ENCODE results near the gene ABTB2.

The ABTB2 gene

GRCh38 chr11:34359548-34359891 lies 1.7 kb upstream of the ABTB2 start:
- DNase-seq, result no peak

GRCh38 chr11:34358728-34359547 lies 1.1 kb upstream of the ABTB2 start:
- DNase-seq, result peak; percentile 81

- no peak for DNase-seq
These were observed 483 bp upstream of the ABTB2 start for GRCh38 chr11:34358258-34358727.

- peak; percentile 66 for DNase-seq
These were observed 703 bp downstream of the ABTB2 start for GRCh38 chr11:34356913-34357700.

GRCh38 chr11:34356576-34356912 lies 1.3 kb downstream of the ABTB2 start:
- peak; percentile 17 for DNase-seq

- DNase-seq, result no peak
These were observed 1.7 kb downstream of the ABTB2 start for GRCh38 chr11:34356130-34356529.

- no peak for DNase-seq
These were observed 2.1 kb downstream of the ABTB2 start for GRCh38 chr11:34355726-34356125.

GRCh38 chr11:34354782-34355181 lies 3.0 kb downstream of the ABTB2 start:
- DNase-seq, result no peak

GRCh38 chr11:34353881-34354280 lies 3.9 kb downstream of the ABTB2 start:
- DNase-seq, result no peak

GRCh38 chr11:34351687-34352469 lies 5.9 kb downstream of the ABTB2 start:
- no peak for DNase-seq

GRCh38 chr11:34351051-34351450 lies 6.8 kb downstream of the ABTB2 start:
- no peak for DNase-seq

GRCh38 chr11:34349882-34350281 lies 7.9 kb downstream of the ABTB2 start:
- no peak for DNase-seq

- DNase-seq, result no peak
These were observed 8.9 kb downstream of the ABTB2 start for GRCh38 chr11:34348919-34349318.

- DNase-seq, result no peak
These were observed 9.7 kb downstream of the ABTB2 start for GRCh38 chr11:34348096-34348495.

- DNase-seq, result peak; percentile 39
These were observed 11.3 kb downstream of the ABTB2 start for GRCh38 chr11:34346551-34346950.

- peak; percentile 47 for DNase-seq
These were observed 11.8 kb downstream of the ABTB2 start for GRCh38 chr11:34345991-34346480.

- DNase-seq, result no peak
These were observed 12.3 kb downstream of the ABTB2 start for GRCh38 chr11:34345540-34345876.

- peak; percentile 88 for DNase-seq
These were observed 12.9 kb downstream of the ABTB2 start for GRCh38 chr11:34344768-34345539.

GRCh38 chr11:34344410-34344767 lies 13.4 kb downstream of the ABTB2 start:
- no peak for DNase-seq

GRCh38 chr11:34343686-34344085 lies 14.1 kb downstream of the ABTB2 start:
- DNase-seq, result no peak

GRCh38 chr11:34343153-34343552 lies 14.7 kb downstream of the ABTB2 start:
- peak; percentile 96 for DNase-seq

GRCh38 chr11:34341931-34342533 lies 15.8 kb downstream of the ABTB2 start:
- peak; percentile 48 for DNase-seq

All from fibroblast of skin of scalp (primary cell).